ENCODE measurements around the gene RLN3.

The RLN3 gene

GRCh38 chr19:14056069-14056666 lies 28.2 kb downstream of the RLN3 start:
- DNase-seq, result no peak

- DNase-seq, result no peak
Observed at GRCh38 chr19:14056741-14057356, 28.9 kb downstream of the RLN3 start.

- DNase-seq, result no peak
Observed at GRCh38 chr19:14058182-14059092, 30.5 kb downstream of the RLN3 start.

- DNase-seq, result no peak
Observed at GRCh38 chr19:14059093-14059480, 31.1 kb downstream of the RLN3 start.

- DNase-seq, result no peak
Observed at GRCh38 chr19:14059652-14060155, 31.8 kb downstream of the RLN3 start.

GRCh38 chr19:14061081-14061749 lies 33.3 kb downstream of the RLN3 start:
- DNase-seq, result no peak

- no peak for DNase-seq
Observed at GRCh38 chr19:14061751-14062557, 34.0 kb downstream of the RLN3 start, which contains the start of gene PALM3. Gene PALM3 (minus strand): TSS chr19:14062076. CDS start chr19:14061980, 96 bp downstream.

GRCh38 chr19:14062558-14062855 lies 34.6 kb downstream of the RLN3 start:
- no peak for DNase-seq

- DNase-seq, result no peak
Observed at GRCh38 chr19:14063105-14063504, 35.2 kb downstream of the RLN3 start.

- no peak for DNase-seq
Observed at GRCh38 chr19:14066134-14066533, 38.2 kb downstream of the RLN3 start.

GRCh38 chr19:14070268-14071050 lies 42.5 kb downstream of the RLN3 start:
- no peak for DNase-seq

GRCh38 chr19:14072535-14073260 lies 44.8 kb downstream of the RLN3 start, which contains the start of gene MISP3:
Gene MISP3 (plus strand): TSS chr19:14072786. CDS start chr19:14073310, 524 bp downstream.
- DNase-seq, result no peak

- no peak for DNase-seq
Observed at GRCh38 chr19:14073261-14073924, 45.4 kb downstream of the RLN3 start.

- DNase-seq, result no peak
Observed at GRCh38 chr19:14073925-14074838, 46.2 kb downstream of the RLN3 start.

- no peak for DNase-seq
Observed at GRCh38 chr19:14078411-14078810, 50.5 kb downstream of the RLN3 start.
